ENCODE measurements around the gene TFRC.
"Not testable (repeated sequence)": the region's sequence is repeated elsewhere in the genome, so short reads cannot be mapped to it uniquely, and the experiment has no call there.

The TFRC gene

GRCh38 chr3:196081002-196081833 is 672 bp downstream of the TFRC start:
- DNase-seq: peak; percentile 61

DNA sequence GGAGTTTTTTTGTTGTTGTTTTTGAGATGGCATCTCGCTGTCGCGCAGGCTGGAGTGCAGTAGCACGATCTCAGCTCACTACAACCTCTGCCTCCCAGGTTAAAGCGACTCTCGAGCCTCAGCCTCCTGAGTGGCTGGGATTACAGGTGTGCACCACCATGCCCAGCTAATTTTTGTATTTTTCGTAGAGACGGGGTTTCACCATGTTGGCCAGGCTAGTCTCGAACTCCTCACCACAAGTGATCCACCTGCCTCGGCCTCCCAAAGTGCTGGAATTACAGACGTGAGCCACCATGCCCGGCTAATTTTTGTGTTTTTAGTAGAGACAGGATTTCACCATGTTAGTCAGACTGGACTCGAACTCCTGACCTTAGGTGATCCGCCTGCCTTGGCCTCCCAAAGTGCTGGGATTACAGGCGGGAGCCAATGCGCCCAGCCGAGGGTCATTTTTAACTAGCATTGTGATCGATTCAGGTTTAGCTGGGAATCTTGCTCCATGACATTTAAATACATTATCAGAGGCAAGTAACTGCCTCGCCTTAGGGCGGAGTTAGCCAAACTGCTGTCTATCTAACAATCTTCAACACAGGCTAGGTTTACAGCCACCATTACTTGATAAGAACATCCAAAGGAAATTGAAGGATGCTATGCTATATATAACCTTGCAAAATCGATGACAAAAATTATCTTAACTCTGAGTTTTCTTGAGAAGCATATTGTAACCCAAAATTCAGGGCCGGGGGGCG is 1.6 kb downstream of the TFRC start:
- not testable (repeated sequence) for DNase-seq

GRCh38 chr3:196079682-196080081 is 2.2 kb downstream of the TFRC start:
- DNase-seq: no peak

- DNase-seq: no peak
Measured at GRCh38 chr3:196075013-196075412, 6.9 kb downstream of the TFRC start.

- peak; percentile 59 for DNase-seq
Measured at GRCh38 chr3:196073255-196073753, 8.6 kb downstream of the TFRC start.

GRCh38 chr3:196072313-196072712 is 9.6 kb downstream of the TFRC start:
- DNase-seq: no peak

- not testable (repeated sequence) for DNase-seq
Measured at GRCh38 chr3:196068812-196069211, 13.1 kb downstream of the TFRC start.

- no peak for DNase-seq
Measured at GRCh38 chr3:196067439-196067838, 14.5 kb downstream of the TFRC start.

GRCh38 chr3:196063971-196064370 is 17.9 kb downstream of the TFRC start:
- DNase-seq: no peak

GRCh38 chr3:196063456-196063855 is 18.4 kb downstream of the TFRC start:
- no peak for DNase-seq

GRCh38 chr3:196063049-196063448 is 18.8 kb downstream of the TFRC start:
- DNase-seq: no peak

- no peak for DNase-seq
Measured at GRCh38 chr3:196060834-196061233, 21.1 kb downstream of the TFRC start.

DNA sequence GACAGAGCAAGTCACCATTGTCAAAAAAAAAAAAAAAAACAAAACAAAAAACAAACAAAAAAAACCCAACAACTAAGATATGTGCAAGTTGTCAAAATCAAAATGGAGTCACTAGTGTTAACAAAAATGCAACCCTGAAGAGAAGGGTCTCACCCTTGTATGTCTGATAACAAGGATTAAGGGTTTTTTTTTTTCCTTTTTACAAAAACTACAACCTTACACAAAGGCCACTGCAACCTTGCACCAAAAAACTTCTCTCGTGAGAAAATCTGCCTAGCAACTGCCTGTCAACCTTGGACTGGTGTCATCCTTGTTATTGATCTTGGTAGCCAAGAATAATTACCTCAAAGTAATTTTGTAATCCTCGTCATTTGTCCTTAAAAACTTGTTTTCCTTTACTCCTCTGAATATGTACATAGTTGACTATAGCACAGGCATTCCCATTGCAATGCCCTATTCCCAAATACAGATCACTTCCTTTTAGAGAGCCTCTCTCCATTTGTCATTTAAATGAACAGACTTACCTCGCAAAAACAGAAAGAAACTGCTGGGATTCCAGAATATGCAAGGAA is 24.0 kb downstream of the TFRC start:
- no peak for DNase-seq

DNA sequence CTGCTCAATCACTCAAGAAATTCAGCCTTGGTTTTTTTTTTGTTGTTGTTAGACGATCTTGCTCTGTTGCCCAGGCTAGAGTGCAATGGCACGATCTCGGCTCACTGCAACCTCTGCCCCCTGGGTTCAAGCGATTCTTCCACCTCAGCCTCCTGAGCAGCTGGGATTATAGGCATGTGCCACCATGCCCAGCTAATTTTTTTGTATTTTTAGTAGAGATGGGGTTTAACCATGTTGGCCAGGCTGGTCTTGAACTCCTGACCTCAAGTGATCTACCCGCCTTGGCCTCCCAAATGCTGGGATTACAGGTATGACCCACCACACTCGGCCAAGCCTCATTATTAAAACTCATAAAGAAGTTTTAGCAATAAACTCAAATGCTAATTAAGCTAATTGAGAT is 25.5 kb downstream of the TFRC start:
- DNase-seq: not testable (repeated sequence)

DNA sequence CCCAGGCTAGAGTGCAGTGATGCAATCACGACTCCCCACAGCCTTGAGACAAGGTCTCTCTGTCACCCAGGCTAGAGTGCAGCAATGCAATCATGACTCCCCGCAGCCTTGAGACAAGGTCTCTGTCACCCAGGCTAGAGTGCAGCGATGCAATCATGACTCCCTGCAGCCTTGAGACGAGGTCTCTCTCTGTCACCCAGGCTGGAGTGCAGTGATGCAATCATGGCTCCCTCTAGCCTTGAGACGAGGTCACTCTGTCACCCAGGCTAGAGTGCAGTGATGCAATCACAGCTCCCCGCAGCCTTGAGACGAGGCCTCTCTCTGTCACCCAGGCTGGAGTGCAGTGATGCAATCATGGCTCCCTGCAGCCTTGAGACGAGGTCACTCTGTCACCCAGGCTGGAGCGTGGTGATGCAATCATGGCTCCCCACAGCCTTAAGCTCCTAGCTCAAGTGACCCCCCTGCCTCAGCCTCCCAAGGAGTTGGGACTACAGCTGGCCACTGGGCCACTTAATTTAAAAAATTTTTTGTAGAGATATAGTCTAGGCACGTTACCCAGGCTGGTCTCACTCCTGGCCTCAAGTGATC is 26.1 kb downstream of the TFRC start:
- DNase-seq: peak; percentile 19

DNA sequence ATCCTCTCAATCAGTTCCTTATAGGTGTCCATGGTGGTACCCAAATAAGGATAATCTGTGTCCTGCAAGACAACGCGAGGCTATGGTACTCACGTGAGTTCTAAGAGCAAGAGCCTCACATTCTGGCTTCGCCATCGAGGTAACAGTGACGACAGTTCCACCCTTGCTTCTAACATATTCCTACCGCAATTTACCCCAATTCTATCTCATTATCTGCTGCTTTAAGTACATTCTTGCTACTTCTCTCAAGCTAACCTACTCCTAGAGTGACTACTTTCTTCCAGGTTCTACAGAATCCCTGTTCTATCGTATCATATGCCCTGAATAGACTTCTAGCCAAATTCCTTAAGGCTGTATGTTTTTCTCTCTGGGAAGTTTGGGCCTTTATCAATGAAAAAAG is 26.6 kb downstream of the TFRC start:
- DNase-seq: no peak

GRCh38 chr3:196054661-196055060 is 27.2 kb downstream of the TFRC start:
- no peak for DNase-seq

DNA sequence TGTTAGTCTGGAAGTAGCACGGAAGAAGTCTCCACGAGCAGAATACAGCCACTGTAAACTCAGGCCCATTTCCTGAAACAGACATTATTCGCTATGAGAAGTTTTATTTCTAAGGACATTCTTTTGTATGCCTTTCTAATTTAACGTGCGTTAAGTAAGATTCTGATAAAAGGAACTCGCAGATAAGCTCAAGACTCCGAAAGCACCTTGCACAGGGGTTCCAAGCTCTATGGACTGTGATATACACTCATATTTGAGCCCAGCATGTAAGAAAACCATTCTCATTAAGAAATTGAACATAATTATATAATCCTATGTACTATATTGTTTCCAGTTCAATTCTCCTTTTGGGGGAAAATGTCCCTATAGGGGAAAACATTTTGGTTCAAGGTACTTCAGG is 28.4 kb downstream of the TFRC start:
- DNase-seq: no peak

- DNase-seq: no peak
Measured at GRCh38 chr3:196051282-196052076, 30.4 kb downstream of the TFRC start.

DNA sequence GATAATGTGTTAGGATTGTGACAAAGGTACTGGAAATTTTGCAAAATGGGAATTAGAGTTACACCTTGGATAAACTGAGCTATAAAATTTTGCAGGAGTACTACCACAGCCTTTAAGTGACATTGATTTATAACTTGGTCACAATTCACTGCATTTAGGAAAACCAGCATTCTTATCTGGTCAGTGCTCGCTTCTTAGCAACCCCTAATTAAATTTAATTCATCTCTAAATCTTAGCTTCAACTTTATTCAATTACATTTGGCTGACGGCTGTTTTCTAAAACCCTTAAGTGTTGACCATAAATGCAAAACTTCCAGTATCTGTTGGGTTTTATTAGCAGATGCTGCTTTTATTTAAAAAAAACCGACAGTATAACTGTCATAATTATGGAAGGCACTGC is 31.3 kb downstream of the TFRC start:
- DNase-seq: no peak

DNA sequence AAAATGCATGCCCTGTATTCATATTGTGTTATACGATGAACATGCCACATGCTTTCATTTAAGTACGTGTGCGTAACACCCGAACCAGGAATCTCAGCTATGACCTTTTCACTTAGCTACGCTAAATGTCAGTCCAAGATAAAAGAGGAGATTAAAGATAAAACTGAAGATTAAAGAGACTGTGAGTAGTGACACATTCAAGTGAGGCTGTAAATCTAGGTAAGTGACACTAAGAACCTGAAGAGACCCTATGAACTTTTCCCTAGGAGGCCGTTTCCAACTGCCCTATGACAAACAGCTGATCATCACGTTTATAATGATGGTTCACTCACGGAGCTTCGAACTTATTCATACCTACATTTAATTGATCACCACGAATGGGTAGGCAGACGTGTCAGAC is 32.2 kb downstream of the TFRC start:
- no peak for DNase-seq

- no peak for DNase-seq
Measured at GRCh38 chr3:196048922-196049598, 32.8 kb downstream of the TFRC start.
